Stimulated activated naive B cell treated with anti-CD40 and anti-IgM and Interleukin-4, amounts not matched to agents 10 μg/mL and 1 μg/mL and 100 μg/mL, for 72 hours (primary cell): ENCODE data around the gene CACNA1E.

ENCODE experiments used
- ATAC-seq, 2 donors: fragments of 150-1000 bp; cut with Tn5 transposase; replicated peaks; 2 replicates each; pipeline ENCODE4 v1.10.0; 2021; ENCODE audit warnings: moderate library complexity in 1 of 2
- DNase-seq: peaks from one replicate; pipeline ENCODE4 v3.0.0; 2021
- H3K27ac Mint-ChIP-seq: one replicate; pipeline ENCODE4 v1.8.0; 2022; ENCODE audit warnings: mild to moderate bottlenecking, mixed read lengths
- H3K27me3 Mint-ChIP-seq, 2 donors: one replicate each; pipeline ENCODE4 v1.8.0; 2022; ENCODE audit warnings: mixed read lengths in 2 of 2
- H3K36me3 Mint-ChIP-seq, 2 donors: one replicate each; pipeline ENCODE4 v1.8.0; 2022; ENCODE audit warnings: mixed read lengths in 2 of 2, mild to moderate bottlenecking in 1 of 2
- H3K4me1 Mint-ChIP-seq, 2 donors: one replicate each; pipeline ENCODE4 v1.8.0; 2022; ENCODE audit warnings: mixed read lengths in 2 of 2, mild to moderate bottlenecking in 1 of 2
- H3K4me3 Mint-ChIP-seq, 2 donors: one replicate each; pipeline ENCODE4 v1.8.0; 2022; ENCODE audit warnings: mild to moderate bottlenecking in 2 of 2, mixed read lengths in 2 of 2, moderate library complexity in 1 of 2
- H3K9me3 Mint-ChIP-seq, 2 donors: one replicate each; pipeline ENCODE4 v1.8.0; 2022; ENCODE audit warnings: mixed read lengths in 2 of 2, mild to moderate bottlenecking in 1 of 2

CACNA1E gene

GRCh38 chr1:181483285-181484195 is at the start of gene CACNA1E:
CACNA1E (plus strand) TSS chr1:181483517; CDS start chr1:181483745, 228 bp downstream.
- H3K27me3 Mint-ChIP-seq, result peaks cover 66 to 84% of the 10 kb centered on the region in 2 donors
- no peaks in the 10 kb centered on the region for H3K9me3 Mint-ChIP-seq
- H3K4me3 Mint-ChIP-seq, result peak within 1 kb of the TSS; percentile 66 to 71
- H3K4me1 Mint-ChIP-seq, result peaks cover 25 to 29% of the 10 kb centered on the region in 2 donors
- no peak for DNase-seq
- peaks cover 0 to 2% of the 10 kb centered on the region in 2 donors for H3K36me3 Mint-ChIP-seq
- peak within 1 kb of the TSS; percentile 26 for H3K27ac Mint-ChIP-seq
- no peak for ATAC-seq

GRCh38 chr1:181433931-181434330 is 49.4 kb upstream of the CACNA1E start:
- Mint-ChIP-seq H3K4me1 (no peaks in the 10 kb centered on the region), H3K9me3 (no peaks in the 10 kb centered on the region), H3K36me3 (no peaks in the 10 kb centered on the region), H3K4me3 (no peak overlapping the region), H3K27me3 (peaks cover 20 to 40% of the 10 kb centered on the region in 2 donors), H3K27ac (no peak overlapping the region)
- DNase-seq, result no peak
- no peak for ATAC-seq

- DNase-seq (no peak), ATAC-seq (no peak)
- Mint-ChIP-seq H3K36me3 (no peaks in the 10 kb centered on the region), H3K27me3 (peaks cover 29 to 41% of the 10 kb centered on the region in 2 donors), H3K9me3 (no peaks in the 10 kb centered on the region), H3K4me3 (no peak overlapping the region), H3K27ac (no peak overlapping the region), H3K4me1 (no peaks in the 10 kb centered on the region)
These were observed 45.3 kb upstream of the CACNA1E start for GRCh38 chr1:181438013-181438412.

GRCh38 chr1:181440510-181440909 is 42.8 kb upstream of the CACNA1E start:
- Mint-ChIP-seq H3K4me1 (no peaks in the 10 kb centered on the region), H3K9me3 (no peaks in the 10 kb centered on the region), H3K27me3 (peaks cover 24 to 29% of the 10 kb centered on the region in 2 donors), H3K36me3 (no peaks in the 10 kb centered on the region), H3K4me3 (no peak overlapping the region), H3K27ac (no peak overlapping the region)
- DNase-seq, result no peak
- no peak for ATAC-seq

- Mint-ChIP-seq H3K36me3 (no peaks in the 10 kb centered on the region), H3K9me3 (no peaks in the 10 kb centered on the region), H3K4me3 (no peak overlapping the region), H3K4me1 (no peaks in the 10 kb centered on the region), H3K27ac (no peak overlapping the region), H3K27me3 (peaks cover 23 to 24% of the 10 kb centered on the region in 2 donors)
- ATAC-seq, result no peak
- no peak for DNase-seq
These were observed 41.2 kb upstream of the CACNA1E start for GRCh38 chr1:181442181-181442525.

- Mint-ChIP-seq H3K4me3 (no peak overlapping the region), H3K9me3 (no peaks in the 10 kb centered on the region), H3K27me3 (peaks cover 15 to 16% of the 10 kb centered on the region in 2 donors), H3K4me1 (no peaks in the 10 kb centered on the region), H3K27ac (no peak overlapping the region), H3K36me3 (no peaks in the 10 kb centered on the region)
- ATAC-seq, result no peak
- DNase-seq, result no peak
These were observed 40.0 kb upstream of the CACNA1E start for GRCh38 chr1:181443231-181443853.

- no peak for ATAC-seq
- Mint-ChIP-seq H3K4me1 (no peaks in the 10 kb centered on the region), H3K4me3 (no peak overlapping the region), H3K27ac (no peak overlapping the region), H3K27me3 (peaks cover 11 to 13% of the 10 kb centered on the region in 2 donors), H3K9me3 (no peaks in the 10 kb centered on the region), H3K36me3 (no peaks in the 10 kb centered on the region)
- no peak for DNase-seq
These were observed 37.9 kb upstream of the CACNA1E start for GRCh38 chr1:181445436-181445835.

GRCh38 chr1:181448461-181448860 is 34.9 kb upstream of the CACNA1E start:
- Mint-ChIP-seq H3K27me3 (peaks cover 6 to 10% of the 10 kb centered on the region in 2 donors), H3K4me3 (no peak overlapping the region), H3K27ac (no peak overlapping the region), H3K36me3 (no peaks in the 10 kb centered on the region), H3K9me3 (no peaks in the 10 kb centered on the region), H3K4me1 (no peaks in the 10 kb centered on the region)
- ATAC-seq, result no peak
- DNase-seq, result no peak

- no peaks in the 10 kb centered on the region for H3K36me3 Mint-ChIP-seq
- H3K27ac Mint-ChIP-seq, result no peak overlapping the region
- H3K27me3 Mint-ChIP-seq, result peaks cover 6 to 12% of the 10 kb centered on the region in 2 donors
- peaks cover 5 to 6% of the 10 kb centered on the region in 2 donors for H3K9me3 Mint-ChIP-seq
- no peaks in the 10 kb centered on the region for H3K4me1 Mint-ChIP-seq
- no peak for ATAC-seq
- H3K4me3 Mint-ChIP-seq, result no peak overlapping the region
- DNase-seq, result no peak
These were observed 31.6 kb upstream of the CACNA1E start for GRCh38 chr1:181451661-181452230.

- no peak overlapping the region for H3K27ac Mint-ChIP-seq
These were observed 30.6 kb upstream of the CACNA1E start for GRCh38 chr1:181452746-181453145.

GRCh38 chr1:181453541-181454201 is 29.6 kb upstream of the CACNA1E start:
- ATAC-seq, result no peak
- H3K27ac Mint-ChIP-seq, result no peak overlapping the region
- no peak overlapping the region for H3K4me3 Mint-ChIP-seq
- peaks cover 6 to 12% of the 10 kb centered on the region in 2 donors for H3K27me3 Mint-ChIP-seq
- no peaks in the 10 kb centered on the region for H3K36me3 Mint-ChIP-seq
- peaks cover 10 to 12% of the 10 kb centered on the region in 2 donors for H3K9me3 Mint-ChIP-seq
- no peak for DNase-seq
- no peaks in the 10 kb centered on the region for H3K4me1 Mint-ChIP-seq

More at GRCh38 chr1:181452746-181453145, 30.6 kb upstream of the CACNA1E start:
- H3K4me1 Mint-ChIP-seq, result no peaks in the 10 kb centered on the region
- H3K36me3 Mint-ChIP-seq, result no peaks in the 10 kb centered on the region
- peaks cover 10 to 12% of the 10 kb centered on the region in 2 donors for H3K9me3 Mint-ChIP-seq
- H3K4me3 Mint-ChIP-seq, result no peak overlapping the region
- H3K27me3 Mint-ChIP-seq, result peaks cover 6 to 12% of the 10 kb centered on the region in 2 donors
- ATAC-seq (no peak), DNase-seq (no peak)

- Mint-ChIP-seq H3K27me3 (peaks cover 6% of the 10 kb centered on the region in 2 donors), H3K27ac (no peak overlapping the region), H3K9me3 (peaks cover 12% of the 10 kb centered on the region in 2 donors), H3K36me3 (no peaks in the 10 kb centered on the region), H3K4me1 (no peaks in the 10 kb centered on the region), H3K4me3 (no peak overlapping the region)
- no peak for DNase-seq
- ATAC-seq, result no peak
These were observed 26.8 kb upstream of the CACNA1E start for GRCh38 chr1:181456551-181456950.

GRCh38 chr1:181458419-181458818 is 24.9 kb upstream of the CACNA1E start:
- DNase-seq, result no peak
- no peaks in the 10 kb centered on the region for H3K36me3 Mint-ChIP-seq

GRCh38 chr1:181459067-181459466 is 24.2 kb upstream of the CACNA1E start:
- Mint-ChIP-seq H3K36me3 (no peaks in the 10 kb centered on the region), H3K4me1 (no peaks in the 10 kb centered on the region), H3K4me3 (no peak overlapping the region), H3K27ac (no peak overlapping the region), H3K27me3 (peaks cover 9 to 10% of the 10 kb centered on the region in 2 donors), H3K9me3 (peaks cover 12% of the 10 kb centered on the region in 2 donors)
- no peak for DNase-seq
- ATAC-seq, result no peak

More at GRCh38 chr1:181458419-181458818, 24.9 kb upstream of the CACNA1E start:
- Mint-ChIP-seq H3K27me3 (peaks cover 6% of the 10 kb centered on the region in 2 donors), H3K4me1 (no peaks in the 10 kb centered on the region), H3K4me3 (no peak overlapping the region), H3K27ac (no peak overlapping the region), H3K9me3 (peaks cover 12% of the 10 kb centered on the region in 2 donors)
- no peak for ATAC-seq
